Neuron (in vitro differentiated cells): ENCODE measurements around the gene GPR152.

Source experiments
- H2AFZ ChIP-seq: one replicate; pipeline ENCODE4 v1.6.1; 2013; ENCODE audit warnings: low read depth, mild to moderate bottlenecking, inconsistent platforms, low read length, moderate library complexity
- H3K27me3 ChIP-seq: one replicate; pipeline ENCODE4 v1.6.1; 2013; ENCODE audit warnings: low read length; ENCODE audit not compliant: insufficient read depth
- H3K36me3 ChIP-seq: one replicate; pipeline ENCODE4 v1.6.1; 2013; ENCODE audit warnings: low read length; ENCODE audit not compliant: insufficient read depth
- H3K4me1 ChIP-seq: one replicate; pipeline ENCODE4 v1.6.1; 2013; ENCODE audit warnings: low read length; ENCODE audit not compliant: insufficient read depth
- H3K4me3 ChIP-seq: 2 replicates; pipeline ENCODE4 v1.5.1; 2013; ENCODE audit warnings: mild to moderate bottlenecking, low read length, moderate library complexity
- H3K9me3 ChIP-seq: one replicate; pipeline ENCODE4 v1.6.1; 2013; ENCODE audit warnings: low read length

The GPR152 gene

DNA sequence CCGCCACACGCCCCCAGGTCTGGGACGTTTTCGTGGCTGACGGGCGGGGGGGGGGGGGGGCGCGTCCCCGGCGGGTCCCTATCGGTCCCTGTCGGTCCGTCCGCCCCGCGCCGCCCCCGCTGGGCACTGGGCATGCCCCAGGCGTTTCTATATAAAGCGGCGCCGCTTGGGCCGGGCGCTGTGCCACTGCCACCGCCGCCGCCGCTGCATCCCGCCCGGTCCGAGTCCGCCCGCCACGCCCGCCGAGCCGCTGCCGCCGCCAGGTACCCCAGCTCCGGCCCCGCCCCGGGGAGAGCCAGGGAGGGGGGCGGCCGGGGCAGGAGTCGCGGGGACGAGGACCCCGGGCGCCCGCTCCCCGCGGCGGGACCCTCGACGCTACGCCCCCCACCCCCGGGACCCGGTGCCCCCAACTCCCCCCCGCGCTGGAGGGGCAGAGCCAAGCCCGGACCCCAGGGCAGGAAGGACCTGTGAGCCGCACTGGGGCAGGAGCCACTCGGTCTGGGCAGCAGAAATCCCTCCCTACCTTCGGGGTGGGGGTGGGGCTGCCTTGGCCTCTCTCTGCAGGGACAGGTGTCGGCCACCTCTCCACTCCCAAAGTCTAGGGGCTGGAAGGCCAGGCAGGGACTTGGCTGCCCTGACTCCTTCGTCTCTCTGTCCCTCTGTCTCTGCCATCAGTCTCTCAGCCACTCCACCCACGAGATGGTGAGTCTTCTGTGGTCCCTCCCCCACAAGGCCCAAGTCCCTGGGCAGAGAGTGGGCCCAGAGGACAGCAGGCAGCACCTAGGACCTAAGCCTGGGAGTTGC is 36.8 kb downstream of the GPR152 start, which contains the start of gene CARNS1:
Gene CARNS1 (plus strand): TSS at position 178 of the 804 bp plus-strand sequence. CDS start 522 bp downstream, at position 700.
- H3K27me3 ChIP-seq = no peaks in the 10 kb centered on the region
- H3K4me3 ChIP-seq = no peak within 1 kb of the TSS
- H3K9me3 ChIP-seq = no peaks in the 10 kb centered on the region
- H2AFZ ChIP-seq = no peak within 1 kb of the TSS
- H3K36me3 ChIP-seq = no peaks in the 10 kb centered on the region
- H3K4me1 ChIP-seq = peaks cover 9% of the 10 kb centered on the region

DNA sequence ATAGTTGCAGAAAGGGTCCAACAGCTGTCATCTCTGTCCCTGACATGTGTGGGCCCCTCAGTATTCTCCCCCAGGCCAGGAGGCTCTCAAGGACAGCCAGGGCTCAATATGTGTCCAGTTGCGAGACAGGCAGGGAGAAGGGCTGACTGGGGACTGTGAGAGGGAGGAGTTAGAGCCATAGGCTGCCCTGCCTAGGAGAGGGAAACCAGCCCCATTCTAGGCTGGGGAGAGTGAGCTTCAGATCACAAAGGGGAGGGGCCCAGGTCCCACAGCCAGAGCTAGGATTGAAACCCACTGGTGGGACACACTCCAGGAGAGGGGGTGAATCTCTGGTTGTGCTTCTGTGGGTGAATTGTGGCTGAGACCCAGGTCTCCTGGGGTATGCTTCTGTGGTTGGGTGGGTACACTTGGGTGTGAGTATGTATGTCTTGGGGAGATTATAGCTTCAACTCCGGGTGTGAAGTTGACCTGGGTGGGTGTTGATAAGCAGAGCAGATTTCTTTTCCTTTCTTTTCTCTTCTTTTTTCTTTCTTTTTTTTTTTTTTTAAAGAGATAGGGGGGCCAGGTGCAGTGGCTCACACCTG is 39.2 kb downstream of the GPR152 start:
- peaks cover 5% of the 10 kb centered on the region for H3K4me1 ChIP-seq
- no peaks in the 10 kb centered on the region for H3K9me3 ChIP-seq
- H3K4me3 ChIP-seq = no peak overlapping the region
- no peaks in the 10 kb centered on the region for H3K36me3 ChIP-seq
- H2AFZ ChIP-seq = no peak overlapping the region
- H3K27me3 ChIP-seq = no peaks in the 10 kb centered on the region

DNA sequence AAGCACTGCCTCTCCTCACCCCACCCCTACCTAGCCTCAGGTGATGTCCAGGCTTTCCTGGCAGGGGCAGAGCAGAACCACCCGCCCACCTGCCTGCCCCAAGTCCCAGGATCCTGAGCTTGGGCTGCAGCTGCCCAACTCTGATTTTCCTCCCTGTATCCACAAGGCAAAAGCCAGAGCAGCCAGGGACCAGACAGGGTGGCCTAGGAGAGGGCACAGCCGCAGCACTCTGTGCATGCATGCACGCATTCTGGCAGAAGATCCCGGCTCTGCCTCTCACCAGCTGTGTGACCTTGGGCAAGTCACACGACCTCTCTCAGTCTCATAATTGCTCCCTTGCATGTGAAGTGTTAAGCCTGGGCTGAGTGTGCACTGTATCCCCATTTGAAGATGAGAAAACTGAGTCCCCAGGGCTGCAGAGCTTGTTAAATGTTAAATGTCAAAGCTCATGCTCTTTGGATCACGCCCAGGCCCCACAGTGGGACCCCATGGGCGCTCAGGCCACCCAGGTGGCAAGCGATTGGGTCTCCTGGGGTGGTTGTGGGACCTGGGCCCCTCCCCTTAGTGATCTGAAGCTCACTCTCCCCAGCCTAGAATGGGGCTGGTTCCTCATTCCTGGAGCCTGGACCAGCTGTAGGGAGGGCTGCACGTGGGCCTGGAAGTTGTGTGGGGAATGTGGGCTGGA is 39.9 kb downstream of the GPR152 start:
- Histone ChIP-seq H2AFZ (no peak overlapping the region), H3K27me3 (no peaks in the 10 kb centered on the region), H3K4me3 (no peak overlapping the region), H3K36me3 (no peaks in the 10 kb centered on the region), H3K9me3 (no peaks in the 10 kb centered on the region), H3K4me1 (peaks cover 5% of the 10 kb centered on the region)

DNA sequence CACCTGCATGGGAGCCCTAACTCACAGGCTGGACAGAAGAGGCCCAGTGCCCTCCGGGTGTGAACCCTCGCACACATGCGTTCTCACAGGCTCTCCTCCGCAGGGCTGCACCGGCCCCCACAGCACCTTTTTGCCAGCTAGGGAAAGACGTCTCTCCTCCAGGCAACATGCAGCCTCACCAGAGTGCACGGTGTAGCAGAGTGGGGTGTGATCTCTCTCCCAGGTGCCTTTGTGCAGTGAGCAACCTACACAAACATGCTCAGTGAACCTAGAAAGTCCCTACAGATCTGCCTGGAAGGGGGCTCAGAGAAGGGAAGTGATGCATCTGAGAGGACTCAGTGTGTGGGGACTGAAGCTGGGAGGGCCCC is 40.8 kb downstream of the GPR152 start:
- no peak overlapping the region for H3K4me3 ChIP-seq
- no peak overlapping the region for H2AFZ ChIP-seq
- no peaks in the 10 kb centered on the region for H3K27me3 ChIP-seq
- no peaks in the 10 kb centered on the region for H3K9me3 ChIP-seq
- no peaks in the 10 kb centered on the region for H3K36me3 ChIP-seq
- peaks cover 5% of the 10 kb centered on the region for H3K4me1 ChIP-seq

DNA sequence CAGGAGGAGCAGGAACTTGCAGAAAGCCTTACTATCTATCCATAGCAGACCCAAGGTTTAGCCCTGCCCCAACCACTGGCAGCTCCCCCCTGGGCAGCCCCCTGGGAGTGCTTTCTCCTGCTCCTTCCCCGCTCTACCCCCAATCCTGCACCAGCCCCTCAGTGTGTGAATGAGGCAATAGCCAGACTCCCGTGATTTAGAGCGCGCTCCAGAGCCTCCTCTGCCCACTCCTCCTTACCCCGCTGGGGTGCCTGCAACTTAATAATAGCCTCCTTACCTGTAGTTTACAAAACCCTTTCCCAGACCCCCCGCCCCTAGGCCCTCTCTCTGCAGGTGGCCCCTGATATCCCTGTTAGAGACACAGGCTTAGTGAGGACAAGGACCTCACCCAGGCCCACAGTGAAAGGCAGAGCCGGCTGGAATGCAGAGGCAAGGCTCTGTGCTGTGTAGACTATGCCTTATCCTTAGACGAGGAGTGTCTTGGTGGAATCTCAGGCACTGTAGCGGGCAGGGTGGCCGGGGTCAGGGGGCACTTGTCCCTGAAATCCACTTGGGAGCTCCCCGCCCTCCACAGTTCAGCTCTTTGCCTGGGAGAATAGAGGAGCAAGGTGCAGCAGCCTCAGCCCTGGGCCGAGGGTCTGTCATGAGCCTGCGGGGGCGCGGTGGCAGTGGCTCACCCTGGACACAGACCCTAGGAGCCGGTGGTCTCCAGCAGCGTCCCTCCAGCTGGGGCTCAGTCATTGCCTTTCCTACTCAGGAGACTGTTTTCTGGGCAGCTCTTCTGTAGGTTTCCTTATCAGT is 41.3 kb downstream of the GPR152 start:
- no peak overlapping the region for H2AFZ ChIP-seq
- no peak overlapping the region for H3K4me3 ChIP-seq
- H3K9me3 ChIP-seq = no peaks in the 10 kb centered on the region
- H3K36me3 ChIP-seq = no peaks in the 10 kb centered on the region
- H3K27me3 ChIP-seq = no peaks in the 10 kb centered on the region
- peaks cover 5% of the 10 kb centered on the region for H3K4me1 ChIP-seq

DNA sequence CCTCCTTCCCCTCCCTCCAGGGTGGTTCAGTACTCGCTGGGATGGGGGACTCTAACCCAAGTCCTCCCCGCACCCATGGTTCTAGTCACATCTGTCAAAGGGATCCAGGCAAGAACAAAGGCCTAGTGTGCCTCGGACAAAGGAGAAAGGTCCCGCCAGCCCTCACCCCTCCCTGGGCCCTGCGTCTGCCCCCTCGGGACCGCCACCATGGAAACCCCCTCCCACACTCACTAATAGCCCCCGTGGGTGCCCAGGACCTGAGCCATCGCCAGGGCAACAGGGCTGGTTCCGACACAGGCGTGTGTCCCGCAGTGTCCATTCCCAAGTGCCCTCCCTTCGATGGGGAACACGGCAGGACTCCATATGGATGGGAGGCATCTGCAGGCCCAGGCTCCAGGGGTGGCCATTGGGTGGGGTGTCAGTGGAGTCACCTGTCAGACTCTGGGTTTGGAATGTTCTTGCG is 42.1 kb downstream of the GPR152 start:
- Histone ChIP-seq H3K4me3 (no peak overlapping the region), H2AFZ (no peak overlapping the region), H3K4me1 (peaks cover 5% of the 10 kb centered on the region), H3K9me3 (no peaks in the 10 kb centered on the region), H3K36me3 (no peaks in the 10 kb centered on the region), H3K27me3 (no peaks in the 10 kb centered on the region)

DNA sequence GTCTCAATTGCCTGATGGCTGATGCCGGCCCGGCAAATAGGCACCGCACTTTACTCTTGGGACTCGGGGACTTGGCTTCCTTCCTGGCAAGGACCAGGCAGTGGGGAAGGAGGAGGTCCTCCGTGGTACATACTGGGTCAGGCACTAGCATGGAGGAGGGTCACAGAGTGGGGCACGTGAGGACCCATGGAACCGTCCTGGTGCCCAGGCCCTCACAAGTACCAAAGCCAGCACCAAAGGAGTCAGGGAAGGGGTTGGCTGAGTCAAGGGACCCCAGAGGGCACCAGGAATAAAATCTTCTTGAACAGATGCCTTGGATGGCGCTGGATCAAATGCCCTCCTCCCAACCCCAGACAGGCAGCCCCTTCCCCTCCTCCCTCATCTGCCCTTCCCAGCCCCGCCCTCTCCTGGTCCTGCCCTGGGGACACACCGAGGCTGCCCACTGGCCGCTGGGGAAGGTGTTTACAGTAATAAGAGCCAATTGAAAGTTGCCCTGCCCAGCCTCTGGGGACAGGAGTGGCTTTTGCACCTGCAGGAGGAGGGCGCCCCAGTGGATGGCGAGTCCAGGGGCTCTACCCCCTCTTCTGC is 42.7 kb downstream of the GPR152 start:
- no peaks in the 10 kb centered on the region for H3K9me3 ChIP-seq
- H3K27me3 ChIP-seq = no peaks in the 10 kb centered on the region
- H3K36me3 ChIP-seq = no peaks in the 10 kb centered on the region
- H3K4me1 ChIP-seq = peaks cover 5% of the 10 kb centered on the region
- no peak overlapping the region for H3K4me3 ChIP-seq
- H2AFZ ChIP-seq = no peak overlapping the region

DNA sequence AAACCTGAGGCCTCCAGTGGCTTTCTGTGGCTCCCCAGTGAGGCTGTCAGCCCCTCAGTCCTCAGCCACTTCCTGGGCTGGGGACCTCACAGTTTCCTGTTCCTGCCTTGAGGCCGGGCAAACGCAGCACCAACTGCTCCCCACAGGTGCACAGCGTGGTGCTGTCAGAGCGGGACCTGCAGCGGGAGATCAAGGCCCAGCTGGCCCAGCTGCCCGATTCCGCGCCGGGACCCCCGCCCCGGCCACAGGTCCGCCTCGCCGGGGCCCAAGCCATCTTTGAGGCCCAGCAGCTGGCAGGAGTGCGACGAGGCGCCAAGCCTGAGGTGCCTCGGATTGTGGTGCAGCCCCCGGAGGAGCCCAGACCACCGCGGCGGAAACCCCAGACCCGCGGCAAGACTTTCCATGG is 43.3 kb downstream of the GPR152 start:
- no peak overlapping the region for H2AFZ ChIP-seq
- H3K4me3 ChIP-seq = no peak overlapping the region
- H3K4me1 ChIP-seq = peaks cover 5% of the 10 kb centered on the region
- H3K9me3 ChIP-seq = no peaks in the 10 kb centered on the region
- H3K27me3 ChIP-seq = no peaks in the 10 kb centered on the region
- no peaks in the 10 kb centered on the region for H3K36me3 ChIP-seq

DNA sequence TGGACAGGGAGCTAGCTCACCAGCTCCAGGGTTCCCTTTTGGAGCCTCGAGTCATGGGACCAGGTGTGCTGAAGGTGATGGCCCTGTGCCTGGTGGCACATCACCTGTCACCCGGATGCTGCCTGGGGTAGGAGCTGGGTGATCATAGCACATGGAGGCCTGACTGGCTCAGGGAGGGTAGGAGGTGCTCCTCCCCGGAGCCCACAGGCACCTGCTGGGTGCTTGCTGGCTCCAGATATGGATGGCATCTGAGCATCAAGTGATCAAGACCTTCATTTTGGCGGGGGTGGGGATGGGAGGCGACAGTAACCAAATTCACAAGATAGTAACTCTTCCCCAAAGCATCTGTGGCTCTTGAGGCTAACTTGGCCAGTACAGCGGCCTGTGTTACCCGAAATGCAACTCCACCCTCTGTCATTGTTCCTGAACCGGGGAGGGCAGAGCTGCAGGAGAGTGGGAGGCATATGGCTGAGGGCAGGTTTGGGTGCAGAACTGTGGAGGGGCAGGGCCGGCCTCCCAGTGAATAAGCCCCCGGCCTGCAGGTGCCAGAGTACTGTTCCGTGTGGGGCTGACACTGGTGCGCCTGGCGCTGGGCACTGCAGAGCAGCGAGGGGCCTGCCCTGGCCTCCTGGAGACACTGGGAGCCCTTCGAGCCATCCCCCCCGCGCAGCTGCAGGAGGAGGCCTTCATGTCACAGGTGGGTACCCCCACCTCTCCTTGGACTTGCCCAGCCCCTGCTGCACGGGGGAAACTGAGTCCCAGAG is 43.9 kb downstream of the GPR152 start:
- Histone ChIP-seq H3K9me3 (no peaks in the 10 kb centered on the region), H3K36me3 (no peaks in the 10 kb centered on the region), H2AFZ (no peak overlapping the region), H3K4me1 (peaks cover 7% of the 10 kb centered on the region), H3K4me3 (no peak overlapping the region), H3K27me3 (no peaks in the 10 kb centered on the region)

DNA sequence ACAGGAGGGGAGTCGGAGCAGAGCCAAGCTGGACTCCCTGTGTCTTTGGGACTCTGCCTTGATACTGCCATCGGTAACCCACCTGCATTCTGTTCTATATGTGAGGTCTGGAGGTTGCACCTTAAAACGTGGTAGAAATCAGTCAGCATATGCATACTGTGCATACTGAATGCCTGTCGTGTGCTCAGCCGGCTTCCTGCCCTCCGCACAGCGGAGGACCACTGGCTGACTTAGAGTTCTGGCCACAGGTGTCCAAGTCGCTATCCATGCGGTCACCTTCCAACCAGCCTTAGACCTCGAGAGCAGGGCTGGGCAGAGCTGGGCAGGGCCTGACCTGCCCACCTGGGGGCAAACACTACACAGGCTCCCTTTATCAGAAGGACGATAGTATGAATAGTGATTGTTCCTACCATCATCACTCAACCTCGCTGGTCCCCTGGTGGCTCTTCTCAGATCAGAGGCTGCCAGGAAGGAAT is 44.8 kb downstream of the GPR152 start:
- no peaks in the 10 kb centered on the region for H3K27me3 ChIP-seq
- no peaks in the 10 kb centered on the region for H3K9me3 ChIP-seq
- no peak overlapping the region for H3K4me3 ChIP-seq
- H3K4me1 ChIP-seq = peaks cover 8% of the 10 kb centered on the region
- H3K36me3 ChIP-seq = no peaks in the 10 kb centered on the region
- H2AFZ ChIP-seq = no peak overlapping the region

DNA sequence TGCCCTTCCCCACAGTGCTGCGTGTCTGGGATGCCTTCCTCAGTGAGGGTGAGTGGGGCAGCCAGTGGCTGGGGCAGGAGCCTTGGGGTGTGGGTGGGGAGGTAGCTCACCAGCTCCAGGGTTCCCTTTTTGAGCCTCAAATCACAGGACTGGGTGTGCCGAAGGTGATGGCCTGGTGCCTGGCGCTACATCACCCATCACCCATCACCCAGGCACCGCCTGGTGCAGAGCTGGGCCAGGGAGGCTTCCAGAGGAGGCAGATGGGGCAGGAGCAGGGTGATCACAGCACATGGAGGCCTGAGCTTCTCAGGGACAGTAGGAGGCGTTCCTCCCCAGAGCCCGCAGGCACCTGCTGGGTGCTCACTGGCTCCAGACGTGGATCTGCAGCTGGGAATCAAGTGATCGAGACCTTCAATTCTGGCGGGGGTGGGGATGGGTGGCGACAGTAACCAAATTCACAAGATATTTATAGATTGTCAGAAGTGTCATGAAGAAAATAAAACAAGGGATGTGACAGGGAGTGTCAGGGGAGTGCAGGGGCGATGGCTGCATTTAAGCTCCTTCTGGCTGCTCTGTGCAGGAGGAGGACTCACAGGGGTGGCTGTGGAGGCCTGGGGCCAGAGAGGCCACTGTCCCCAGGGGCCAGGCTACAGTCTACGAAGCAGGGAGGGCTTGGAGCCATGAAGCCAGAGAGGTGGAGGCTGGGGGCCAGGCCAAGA is 45.4 kb downstream of the GPR152 start:
- Histone ChIP-seq H2AFZ (no peak overlapping the region), H3K27me3 (no peaks in the 10 kb centered on the region), H3K4me3 (no peak overlapping the region), H3K36me3 (no peaks in the 10 kb centered on the region), H3K4me1 (peaks cover 8% of the 10 kb centered on the region), H3K9me3 (no peaks in the 10 kb centered on the region)
